IPS-20b (cell line): Measurements from ENCODE around the gene CSNK1D.
A peak's percentile ranks its signal among the peaks of the same experiment; 100 is the strongest.

ENCODE experiments used
- H3K27ac ChIP-seq: one replicate; pipeline ENCODE4 v1.5.1; 2013; ENCODE audit warnings: low read length
- H3K27me3 ChIP-seq: 2 replicates; pipeline ENCODE4 v1.6.1; 2013; ENCODE audit warnings: mild to moderate bottlenecking, low read length, inconsistent platforms; ENCODE audit not compliant: insufficient read depth
- H3K36me3 ChIP-seq: 2 replicates; pipeline ENCODE4 v1.6.1; 2013; ENCODE audit warnings: low read depth, mild to moderate bottlenecking, inconsistent platforms, low read length, moderate library complexity; ENCODE audit not compliant: insufficient read depth
- H3K4me1 ChIP-seq: 2 replicates; pipeline ENCODE4 v1.6.1; 2013; ENCODE audit warnings: mild to moderate bottlenecking, control low read depth, inconsistent platforms, low read length, moderate library complexity; ENCODE audit not compliant: insufficient read depth
- H3K4me3 ChIP-seq: 2 replicates; pipeline ENCODE4 v1.5.1; 2013; ENCODE audit warnings: mild to moderate bottlenecking, low read length, inconsistent platforms
- H3K9ac ChIP-seq: 2 replicates; pipeline ENCODE4 v1.6.1; 2013; ENCODE audit warnings: low read depth, mild to moderate bottlenecking, inconsistent platforms, low read length, moderate library complexity
- H3K9me3 ChIP-seq: 2 replicates; pipeline ENCODE4 v1.6.1; 2013; ENCODE audit warnings: mild to moderate bottlenecking, low read depth, low read length, inconsistent platforms; ENCODE audit not compliant: insufficient read depth

Gene CSNK1D

DNA sequence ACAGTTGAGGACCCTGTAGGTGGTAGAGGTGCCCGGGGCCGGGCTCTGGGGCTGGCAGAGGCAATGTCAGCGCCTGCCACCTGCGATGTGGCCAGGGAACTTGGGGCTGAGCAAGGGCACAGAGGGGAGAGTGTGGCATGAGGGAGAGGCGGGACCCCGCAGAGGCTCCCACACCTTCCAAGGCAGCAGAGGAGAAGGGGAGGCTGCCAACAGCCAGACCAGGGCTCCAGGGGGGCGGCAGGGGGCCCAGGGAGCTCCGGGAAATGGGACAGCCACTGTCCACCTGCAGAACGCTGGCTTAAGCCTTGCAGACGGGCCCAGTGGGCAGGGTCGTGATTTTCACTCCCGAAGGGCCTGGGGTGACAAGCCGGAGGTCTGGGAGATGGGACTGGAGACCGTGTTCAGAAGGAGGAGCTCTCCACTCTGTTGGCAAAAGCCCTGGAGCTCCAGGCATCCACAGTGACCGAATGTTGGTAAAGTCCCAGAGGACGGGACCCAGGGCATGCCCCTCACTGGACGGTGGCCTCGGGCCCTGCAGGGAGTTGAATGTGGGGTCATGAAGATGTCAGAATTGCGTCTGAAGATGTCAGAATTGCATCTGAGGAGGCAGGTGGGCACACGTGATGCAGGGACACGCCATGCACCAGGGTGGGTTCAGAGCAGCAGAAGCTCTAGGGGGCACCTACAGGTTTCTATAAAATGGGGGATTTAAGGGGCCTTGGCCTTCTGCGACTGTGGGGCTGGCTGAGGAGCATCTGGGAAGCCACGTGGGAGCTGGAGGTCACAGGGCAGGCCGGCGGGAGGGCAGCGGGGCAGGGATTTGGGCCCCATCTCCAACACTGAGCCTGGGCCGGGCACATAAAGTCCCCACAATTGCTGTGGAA, 25.3 kb upstream of the CSNK1D start:
- peaks cover 18% of the 10 kb centered on the region; the same call in 1 of the 2 replicates for H3K27me3 ChIP-seq
- no peak overlapping the region for H3K4me3 ChIP-seq
- no peaks in the 10 kb centered on the region for H3K36me3 ChIP-seq
- no peak overlapping the region for H3K27ac ChIP-seq
- no peak overlapping the region for H3K9ac ChIP-seq
- no peaks in the 10 kb centered on the region; the same call in 1 of the 2 replicates for H3K4me1 ChIP-seq
- no peaks in the 10 kb centered on the region for H3K9me3 ChIP-seq

GRCh38 chr17:82297714-82298537, 24.4 kb upstream of the CSNK1D start:
- Histone ChIP-seq H3K4me1 (no peaks in the 10 kb centered on the region; the same call in 1 of the 2 replicates), H3K4me3 (no peak overlapping the region), H3K27me3 (peaks cover 18% of the 10 kb centered on the region; the same call in 1 of the 2 replicates), H3K36me3 (no peaks in the 10 kb centered on the region), H3K9ac (no peak overlapping the region), H3K9me3 (no peaks in the 10 kb centered on the region), H3K27ac (no peak overlapping the region)

GRCh38 chr17:82297280-82297713, 23.8 kb upstream of the CSNK1D start:
- Histone ChIP-seq H3K27me3 (peaks cover 18% of the 10 kb centered on the region; the same call in 1 of the 2 replicates), H3K9me3 (no peaks in the 10 kb centered on the region), H3K27ac (no peak overlapping the region), H3K36me3 (no peaks in the 10 kb centered on the region), H3K4me1 (no peaks in the 10 kb centered on the region; the same call in 1 of the 2 replicates), H3K9ac (no peak overlapping the region), H3K4me3 (no peak overlapping the region)

- Histone ChIP-seq H3K4me1 (no peaks in the 10 kb centered on the region; the same call in 1 of the 2 replicates), H3K27me3 (peaks cover 18% of the 10 kb centered on the region; the same call in 1 of the 2 replicates), H3K4me3 (no peak overlapping the region), H3K9me3 (no peaks in the 10 kb centered on the region), H3K9ac (no peak overlapping the region), H3K27ac (no peak overlapping the region), H3K36me3 (no peaks in the 10 kb centered on the region)
These were observed 23.2 kb upstream of the CSNK1D start for GRCh38 chr17:82296511-82297279.

- Histone ChIP-seq H3K4me1 (no peaks in the 10 kb centered on the region; the same call in 1 of the 2 replicates), H3K4me3 (no peak overlapping the region), H3K9me3 (no peaks in the 10 kb centered on the region), H3K27me3 (peaks cover 18% of the 10 kb centered on the region; the same call in 1 of the 2 replicates), H3K27ac (no peak overlapping the region), H3K36me3 (no peaks in the 10 kb centered on the region), H3K9ac (no peak overlapping the region)
These were observed 21.9 kb upstream of the CSNK1D start for GRCh38 chr17:82295472-82295814.

GRCh38 chr17:82294064-82294773, 20.7 kb upstream of the CSNK1D start:
- Histone ChIP-seq H3K27ac (no peak overlapping the region), H3K9ac (no peak overlapping the region; the same call in 1 of the 2 replicates), H3K4me3 (peak overlapping the region; percentile 76), H3K36me3 (no peaks in the 10 kb centered on the region), H3K9me3 (no peaks in the 10 kb centered on the region), H3K27me3 (peaks cover 18% of the 10 kb centered on the region; the same call in 1 of the 2 replicates), H3K4me1 (no peaks in the 10 kb centered on the region; the same call in 1 of the 2 replicates)

DNA sequence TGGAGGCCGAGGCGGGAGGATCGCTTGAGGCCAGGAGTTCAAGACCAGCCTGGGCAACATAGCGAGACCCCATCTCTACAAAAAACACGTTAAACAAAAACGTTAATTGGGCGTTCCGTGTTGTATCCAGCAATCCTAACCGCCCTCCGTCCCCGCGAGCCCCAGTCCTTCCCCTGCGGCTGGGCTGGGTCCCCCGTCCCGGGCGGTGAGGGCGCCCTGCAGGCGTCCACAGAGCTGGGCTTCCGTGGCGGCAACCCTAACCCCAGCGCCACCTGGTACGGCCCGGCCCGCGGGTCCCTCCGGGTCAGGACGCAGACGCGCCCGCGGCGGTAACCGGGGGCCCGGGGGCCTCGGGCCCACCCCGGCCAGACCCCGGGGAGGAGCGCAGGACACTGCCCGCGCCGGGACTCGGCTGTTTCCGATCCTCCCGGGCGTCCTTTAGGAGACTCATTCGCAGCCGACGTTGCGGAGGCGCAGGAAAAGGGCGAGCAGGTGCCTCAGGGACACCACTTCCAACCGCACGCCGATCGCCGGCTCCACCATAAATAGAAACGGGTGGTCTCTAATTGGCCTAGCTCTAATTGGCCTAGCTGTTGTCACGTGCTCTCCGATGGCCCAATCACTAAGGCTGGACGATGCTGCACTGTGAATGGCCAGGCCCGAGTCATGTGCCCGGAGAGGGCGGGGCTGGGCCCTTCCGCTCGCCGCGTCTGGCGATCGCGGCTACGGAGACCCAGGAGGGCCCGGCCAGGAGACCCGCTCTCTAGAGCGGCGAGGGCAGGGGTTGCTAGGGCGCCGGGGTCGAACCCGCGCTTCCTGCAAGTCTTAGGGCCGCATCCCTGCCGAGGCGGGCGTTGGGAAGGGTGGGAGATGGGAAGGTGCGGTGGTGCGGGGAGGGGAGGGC, 19.0 kb upstream of the CSNK1D start:
- no peaks in the 10 kb centered on the region; the same call in 1 of the 2 replicates for H3K9me3 ChIP-seq
- H3K9ac ChIP-seq, result peak overlapping the region; percentile 88
- H3K4me1 ChIP-seq, result no peaks in the 10 kb centered on the region; the same call in 1 of the 2 replicates
- peak overlapping the region; percentile 85 for H3K4me3 ChIP-seq
- no peak overlapping the region for H3K27ac ChIP-seq
- H3K27me3 ChIP-seq, result peaks cover 16% of the 10 kb centered on the region; the same call in 1 of the 2 replicates
- no peaks in the 10 kb centered on the region for H3K36me3 ChIP-seq

DNA sequence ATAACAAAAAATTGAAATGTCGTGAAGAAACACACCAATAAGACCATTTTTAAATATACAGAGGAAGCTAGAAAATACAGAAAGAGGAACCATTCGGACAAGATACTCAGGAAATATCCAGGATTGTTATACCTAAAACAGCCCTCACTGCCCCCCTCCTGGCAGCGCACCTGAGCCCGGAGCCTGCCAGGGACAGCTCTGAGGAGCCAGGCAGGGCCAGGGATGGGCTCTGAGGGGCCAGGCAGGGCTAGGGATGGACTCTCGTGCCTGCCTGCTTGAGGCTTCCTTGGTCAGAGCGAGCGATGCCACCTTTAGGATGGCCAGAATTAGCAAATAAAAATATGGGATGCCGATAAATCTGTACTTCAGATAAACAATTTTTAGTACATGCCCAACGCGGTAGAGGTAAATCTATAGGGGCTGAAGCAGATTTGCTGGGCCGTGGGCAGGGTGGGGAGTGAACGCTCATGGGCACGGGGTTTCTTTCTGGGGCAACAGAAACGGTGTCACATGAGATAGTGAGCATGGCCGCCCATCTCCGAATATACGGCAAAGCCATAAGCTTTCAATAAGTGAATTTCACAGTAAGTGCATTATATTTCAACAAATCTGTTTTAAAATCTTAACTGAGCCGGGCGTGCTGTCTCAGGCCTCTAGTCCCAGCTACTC, 18.2 kb upstream of the CSNK1D start:
- Histone ChIP-seq H3K36me3 (no peaks in the 10 kb centered on the region), H3K27me3 (peaks cover 12% of the 10 kb centered on the region; the same call in 1 of the 2 replicates), H3K4me3 (peak overlapping the region; percentile 85), H3K9me3 (no peaks in the 10 kb centered on the region; the same call in 1 of the 2 replicates), H3K27ac (no peak overlapping the region), H3K4me1 (no peaks in the 10 kb centered on the region; the same call in 1 of the 2 replicates), H3K9ac (peak overlapping the region; percentile 88; the same call in 1 of the 2 replicates)

DNA sequence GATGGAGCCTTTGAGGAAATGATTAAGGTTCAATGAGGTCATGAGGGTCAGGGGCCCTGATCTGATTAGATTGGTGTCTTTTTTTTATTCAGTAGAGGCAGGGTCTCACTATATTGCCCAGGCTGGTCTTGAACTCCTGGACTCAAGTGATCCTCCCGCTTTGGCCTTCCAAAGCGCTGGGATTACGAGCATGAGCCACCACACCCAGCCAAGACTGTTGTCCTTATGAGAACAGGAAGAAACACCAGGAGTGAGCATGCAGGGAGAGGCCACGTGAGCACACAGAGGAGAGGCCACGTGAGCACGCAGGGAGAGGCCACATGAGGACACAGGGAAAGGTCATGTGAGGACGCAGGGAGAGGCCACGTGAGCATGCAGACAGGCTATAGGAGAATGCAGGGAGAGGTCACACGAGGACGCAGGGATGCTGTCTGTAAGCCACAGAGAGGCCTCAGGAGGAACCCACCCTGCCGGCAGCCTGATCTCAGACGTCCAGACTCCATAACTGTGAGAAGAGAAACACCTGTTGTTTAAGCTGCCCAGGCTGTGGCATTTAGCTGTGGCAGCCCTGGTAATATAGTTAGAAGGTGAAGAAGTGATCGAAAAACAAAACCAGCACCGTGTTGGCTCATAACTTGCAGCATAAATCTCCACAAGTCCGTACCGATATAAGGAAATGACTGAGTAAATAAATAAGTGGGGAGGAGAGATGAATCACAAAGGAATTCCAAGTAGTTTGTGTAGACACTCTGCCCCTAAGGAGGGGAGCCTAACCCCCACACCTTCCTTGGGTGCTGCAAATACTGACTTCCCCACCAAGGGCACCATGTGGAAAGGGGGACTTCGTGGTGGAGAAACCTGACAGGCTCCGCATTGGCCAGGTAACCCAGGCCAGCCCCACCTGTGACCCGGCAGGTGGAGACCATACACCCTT, 14.6 kb upstream of the CSNK1D start:
- Histone ChIP-seq H3K4me1 (no peaks in the 10 kb centered on the region), H3K4me3 (no peak overlapping the region), H3K36me3 (no peaks in the 10 kb centered on the region), H3K27me3 (no peaks in the 10 kb centered on the region; the same call in 1 of the 2 replicates), H3K9me3 (no peaks in the 10 kb centered on the region; the same call in 1 of the 2 replicates), H3K27ac (no peak overlapping the region), H3K9ac (no peak overlapping the region)
